AG09319 (cell line): Measurements from ENCODE around the gene PRPS1.

Experiments
- DNase-seq: peaks from one replicate; pipeline ENCODE4 v3.0.0-alpha.2; 2010; ENCODE audit warnings: low read depth; ENCODE audit errors: extremely low read depth
- TF ChIP-seq, protein P1 (sequence below): IDR thresholded peaks from 2 replicates; pipeline ENCODE4 v1.5.1; 2011; ENCODE audit warnings: low read depth, mild to moderate bottlenecking, inconsistent platforms, low read length, moderate library complexity

The PRPS1 gene

DNA sequence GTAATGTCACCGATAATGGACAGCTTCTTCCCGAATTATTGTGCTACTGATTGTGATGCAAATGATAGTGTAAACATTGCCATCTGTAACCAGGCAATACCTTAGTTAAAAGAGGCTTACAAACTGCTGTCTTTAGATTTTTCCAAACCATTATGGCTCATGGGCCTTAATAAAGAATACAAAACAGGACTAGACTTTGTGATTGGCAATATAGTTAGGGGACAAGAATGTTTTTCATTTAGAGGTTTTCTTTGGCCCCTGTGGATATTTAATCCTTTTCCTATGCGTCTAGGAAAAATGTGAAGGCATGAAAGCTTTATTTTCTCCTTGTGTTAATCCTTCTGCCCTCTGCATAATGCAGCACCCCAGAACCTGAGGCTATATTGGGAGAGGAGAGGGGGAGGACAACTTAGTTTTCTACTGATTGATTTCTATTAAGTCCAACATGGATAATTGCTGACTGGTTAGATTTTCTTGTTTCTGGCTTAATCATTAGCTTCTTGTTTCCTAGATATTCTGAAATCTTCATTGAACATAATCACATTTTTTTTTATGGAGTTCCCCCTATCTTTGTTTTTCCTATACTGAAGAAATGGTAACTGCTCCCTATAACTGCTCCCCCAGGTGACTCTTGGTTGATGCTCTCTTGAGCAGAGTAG is 1.9 kb downstream of the PRPS1 start:
- no peak for DNase-seq
- TF ChIP-seq, protein P1, sequence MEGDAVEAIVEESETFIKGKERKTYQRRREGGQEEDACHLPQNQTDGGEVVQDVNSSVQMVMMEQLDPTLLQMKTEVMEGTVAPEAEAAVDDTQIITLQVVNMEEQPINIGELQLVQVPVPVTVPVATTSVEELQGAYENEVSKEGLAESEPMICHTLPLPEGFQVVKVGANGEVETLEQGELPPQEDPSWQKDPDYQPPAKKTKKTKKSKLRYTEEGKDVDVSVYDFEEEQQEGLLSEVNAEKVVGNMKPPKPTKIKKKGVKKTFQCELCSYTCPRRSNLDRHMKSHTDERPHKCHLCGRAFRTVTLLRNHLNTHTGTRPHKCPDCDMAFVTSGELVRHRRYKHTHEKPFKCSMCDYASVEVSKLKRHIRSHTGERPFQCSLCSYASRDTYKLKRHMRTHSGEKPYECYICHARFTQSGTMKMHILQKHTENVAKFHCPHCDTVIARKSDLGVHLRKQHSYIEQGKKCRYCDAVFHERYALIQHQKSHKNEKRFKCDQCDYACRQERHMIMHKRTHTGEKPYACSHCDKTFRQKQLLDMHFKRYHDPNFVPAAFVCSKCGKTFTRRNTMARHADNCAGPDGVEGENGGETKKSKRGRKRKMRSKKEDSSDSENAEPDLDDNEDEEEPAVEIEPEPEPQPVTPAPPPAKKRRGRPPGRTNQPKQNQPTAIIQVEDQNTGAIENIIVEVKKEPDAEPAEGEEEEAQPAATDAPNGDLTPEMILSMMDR: no peak

DNA sequence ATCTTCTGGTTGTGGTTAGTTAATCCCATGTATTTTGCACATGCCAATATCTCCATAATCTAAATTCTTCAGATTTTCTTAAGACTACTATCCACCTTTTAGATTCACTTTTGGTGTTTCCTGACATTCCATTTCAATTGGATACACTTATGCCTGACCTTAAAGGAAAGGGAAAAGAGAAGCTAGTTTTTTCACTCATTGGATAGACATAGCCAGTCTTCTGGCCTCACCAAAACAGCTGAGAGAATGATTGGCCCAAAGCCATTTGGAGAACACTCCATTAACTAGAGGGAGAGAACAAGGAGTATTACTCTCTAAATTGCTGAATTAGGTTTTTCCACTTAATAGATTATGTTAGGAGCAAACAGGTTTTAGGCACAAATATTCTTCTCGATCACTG is 4.0 kb downstream of the PRPS1 start:
- TF ChIP-seq, protein P1: no peak

DNA sequence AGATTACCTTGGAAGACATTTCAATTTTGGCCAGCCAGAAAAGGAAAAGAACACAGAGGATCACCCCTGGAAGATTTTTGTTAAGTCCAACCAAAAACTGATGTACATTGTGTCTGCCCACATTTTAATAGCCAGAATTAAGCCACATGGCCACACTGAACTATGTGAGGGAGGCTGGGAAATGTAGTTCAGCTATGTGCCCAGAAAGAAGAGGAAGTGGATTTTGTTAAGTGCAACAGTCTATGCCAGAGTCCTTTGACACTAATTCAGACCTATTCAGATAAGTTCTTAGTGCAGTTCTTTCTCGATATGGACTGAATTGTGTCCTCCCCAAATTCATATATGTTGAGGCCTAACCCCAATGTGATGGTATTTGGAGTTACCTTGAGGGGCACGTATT is 18.4 kb downstream of the PRPS1 start:
- no peak for DNase-seq
- TF ChIP-seq, protein P1: no peak

More for the DNA sequence above, 4.0 kb downstream of the PRPS1 start:
- DNase-seq: no peak

DNA sequence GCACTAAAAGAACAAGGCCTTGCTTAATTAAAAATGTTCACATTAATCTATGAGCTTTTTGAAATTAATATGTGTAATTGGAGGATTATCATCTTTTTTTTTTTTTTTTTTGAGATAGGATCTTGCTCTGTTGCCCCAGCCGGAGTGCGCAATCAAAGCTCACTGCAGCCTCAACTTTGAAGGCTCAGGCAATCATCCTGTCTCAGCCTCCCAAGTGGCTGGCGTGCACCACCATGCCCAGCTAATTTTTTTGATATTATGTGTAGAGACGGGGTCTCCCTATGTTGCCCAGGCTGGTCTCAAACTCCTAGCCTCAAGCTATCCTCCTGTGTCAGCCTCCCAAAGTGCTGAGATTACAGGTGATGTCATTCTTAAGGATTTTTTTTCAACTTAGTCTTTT is 20.0 kb downstream of the PRPS1 start:
- no peak for DNase-seq
- TF ChIP-seq, protein P1: no peak

DNA sequence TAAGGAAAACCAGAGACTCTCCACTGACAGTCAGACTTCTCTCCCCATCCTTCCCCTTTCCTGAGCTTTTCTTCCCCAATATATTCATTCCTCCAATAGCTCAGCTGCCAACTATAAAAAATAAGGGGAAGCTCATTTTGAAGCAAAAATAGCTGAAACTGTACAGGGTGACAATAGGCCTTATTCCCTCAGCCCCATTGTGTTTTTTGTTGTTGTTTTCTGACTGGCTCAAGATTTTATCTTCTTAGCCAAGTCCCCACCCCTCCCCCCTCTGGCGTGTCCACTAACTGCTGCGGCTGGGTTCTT is 26.2 kb downstream of the PRPS1 start:
- DNase-seq: no peak
- TF ChIP-seq, protein P1: no peak

DNA sequence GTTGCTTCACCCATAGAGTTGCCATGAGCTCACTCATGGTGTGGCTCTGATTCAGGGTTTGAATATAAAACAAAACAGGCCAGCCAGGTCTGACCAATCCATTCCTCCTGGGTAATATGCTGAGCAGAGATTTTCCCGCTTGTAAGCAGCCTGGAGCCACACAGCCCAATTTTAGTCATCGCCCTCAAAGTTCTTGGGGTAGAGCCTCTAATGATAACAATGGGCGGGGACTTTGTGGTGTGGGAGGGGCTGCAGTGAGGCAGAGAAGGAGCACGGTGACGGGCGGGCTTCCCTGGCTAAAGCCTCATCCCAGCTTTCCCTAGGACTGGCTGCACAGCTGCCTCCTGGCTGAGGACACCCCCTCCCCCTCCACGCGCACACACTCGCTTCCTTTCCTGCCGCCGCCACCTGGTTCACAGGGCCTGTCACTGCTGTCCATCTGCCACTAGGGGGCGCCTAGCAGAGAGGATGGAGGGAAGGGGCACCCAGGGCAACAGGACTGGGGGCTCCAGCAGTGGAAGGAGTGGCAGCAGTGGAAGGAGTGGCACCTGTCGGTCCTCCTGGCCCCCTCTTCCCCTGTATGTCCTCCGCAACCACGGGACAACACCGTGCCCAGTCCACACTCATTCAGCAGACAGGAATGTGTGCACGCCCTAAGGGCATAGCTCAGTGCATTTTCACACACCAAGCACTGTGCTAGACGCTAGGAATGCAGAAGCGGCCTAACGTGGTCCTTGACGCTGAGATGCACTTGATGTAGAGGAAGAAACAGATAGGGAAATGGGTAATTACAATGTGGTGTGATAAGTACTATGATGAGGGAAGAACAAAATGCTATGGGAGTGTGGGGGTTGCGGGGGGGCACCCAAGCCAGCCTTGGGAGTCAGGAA is 26.8 kb downstream of the PRPS1 start:
- TF ChIP-seq, protein P1: peak; percentile 70
- DNase-seq: peak; percentile 59

DNA sequence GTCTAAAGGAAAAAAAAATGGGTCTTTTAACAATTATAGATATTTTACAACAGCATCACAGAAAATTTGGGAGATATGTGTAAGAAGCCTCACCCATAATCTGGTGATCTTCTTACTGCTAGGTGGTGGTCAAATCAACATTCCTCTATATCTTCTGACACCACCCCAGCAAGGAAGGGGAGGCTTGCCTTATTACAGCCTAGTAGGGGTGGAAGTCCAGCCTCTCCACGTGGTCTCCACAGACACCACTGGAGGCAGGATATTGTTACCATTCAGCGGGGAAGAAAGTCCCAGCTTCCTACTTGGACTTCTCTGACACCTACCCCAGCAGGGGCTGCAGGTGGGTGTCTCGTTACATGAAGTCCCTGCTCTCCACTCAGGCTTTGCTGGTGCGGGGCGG is 28.7 kb downstream of the PRPS1 start:
- TF ChIP-seq, protein P1: no peak
- DNase-seq: no peak
